Activated gamma-delta T cell treated with anti-CD3 and anti-CD28 coated beads, Interleukin-2, amount 50 U/mL, for 16 hours (primary cell): Measurements from ENCODE around the gene COL9A1.

Source experiments
- DNase-seq: peaks from one replicate; pipeline ENCODE4 v3.0.0-alpha.2; 2020; ENCODE audit warnings: low read depth

Gene COL9A1

DNA sequence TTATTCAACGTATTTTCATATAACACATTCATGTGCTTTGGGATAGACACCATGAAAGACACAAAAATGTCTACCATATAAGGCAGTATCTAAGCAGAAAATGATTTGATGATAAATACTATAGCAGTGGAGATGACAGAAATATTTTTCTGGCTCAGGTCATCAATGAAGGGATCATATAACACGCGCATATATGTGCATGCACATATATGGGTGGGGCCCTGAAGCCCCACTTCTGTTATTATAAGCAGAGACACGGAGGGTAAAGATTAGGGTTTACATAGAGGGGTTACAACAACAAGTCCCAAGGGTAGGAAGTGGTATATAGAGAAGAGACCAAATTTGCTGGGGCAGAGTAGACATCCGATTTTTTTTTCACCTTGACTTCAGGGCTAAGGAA is 16.0 kb downstream of the COL9A1 start:
- DNase-seq = no peak

- DNase-seq = no peak
Measured at GRCh38 chr6:70285201-70285600, 17.7 kb downstream of the COL9A1 start.

DNA sequence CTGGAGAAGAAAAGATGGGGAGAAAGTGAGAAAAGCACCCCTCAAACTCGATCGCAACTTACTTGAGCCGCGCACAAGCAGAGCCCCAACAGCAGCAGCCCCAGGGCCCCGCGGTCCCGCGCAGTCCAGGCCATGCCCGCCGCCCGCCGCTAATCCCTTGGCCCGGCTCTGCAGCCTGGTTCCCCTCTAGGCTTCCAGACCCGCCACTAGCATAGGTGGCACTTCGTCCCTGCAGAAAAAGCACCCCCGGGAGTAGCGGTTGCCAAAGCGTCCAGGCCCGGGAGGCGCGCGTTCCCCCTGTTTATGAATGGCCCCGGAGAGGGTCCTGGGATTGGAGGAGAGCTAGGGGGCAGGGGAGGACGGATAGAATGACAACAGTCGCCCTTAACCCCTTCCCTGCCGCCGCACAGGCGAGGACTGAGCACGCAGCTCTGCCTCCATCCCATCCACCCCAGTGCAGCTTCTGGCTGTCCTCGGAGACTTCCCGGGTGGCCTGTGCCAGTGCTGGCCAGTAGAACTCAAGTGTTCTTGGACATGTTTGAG is 19.9 kb downstream of the COL9A1 start:
- no peak for DNase-seq

GRCh38 chr6:70282312-70282918 is 20.5 kb downstream of the COL9A1 start:
- no peak for DNase-seq

DNA sequence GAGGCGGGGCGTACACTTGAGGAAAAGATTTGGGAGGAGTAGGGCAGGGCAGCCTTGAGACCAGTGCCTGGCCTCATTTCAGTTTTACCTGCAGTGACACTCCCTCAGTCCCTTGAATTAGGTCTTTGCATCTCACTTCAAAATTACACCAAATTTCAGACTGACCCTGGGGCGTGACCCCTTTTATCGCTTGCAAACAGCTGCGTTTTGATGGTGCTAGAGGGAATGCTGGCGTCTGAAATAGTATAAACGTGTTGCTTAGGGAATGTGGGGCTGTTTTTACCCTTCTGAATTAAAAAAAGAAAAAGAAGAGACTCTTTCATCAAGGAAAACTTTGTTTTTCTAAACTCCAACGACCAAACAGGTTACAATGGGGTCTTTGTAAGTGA is 21.0 kb downstream of the COL9A1 start:
- DNase-seq = no peak

- DNase-seq = no peak
Measured at GRCh38 chr6:70280400-70280853, 22.5 kb downstream of the COL9A1 start.

DNA sequence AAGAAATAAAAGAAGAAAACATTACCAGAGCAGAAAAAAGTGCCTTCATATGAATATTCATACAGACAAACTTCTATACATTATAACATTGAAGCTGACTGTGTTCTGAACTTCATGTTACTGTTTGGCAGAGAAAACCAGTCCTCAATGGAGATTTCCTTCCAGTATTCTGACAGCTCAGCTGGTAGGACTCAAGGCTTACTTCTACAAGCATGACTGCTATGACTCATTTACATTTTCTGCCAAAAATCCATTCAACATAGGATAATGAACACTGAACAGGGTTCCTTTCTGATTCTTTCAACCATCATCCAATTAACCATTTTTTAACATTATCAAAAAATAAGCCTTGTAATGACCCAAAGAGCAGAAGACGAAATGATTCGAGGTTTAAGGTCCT is 25.4 kb downstream of the COL9A1 start:
- no peak for DNase-seq

GRCh38 chr6:70274338-70274737 is 28.5 kb downstream of the COL9A1 start:
- no peak for DNase-seq

- no peak for DNase-seq
Measured at GRCh38 chr6:70272071-70272470, 30.8 kb downstream of the COL9A1 start.

DNA sequence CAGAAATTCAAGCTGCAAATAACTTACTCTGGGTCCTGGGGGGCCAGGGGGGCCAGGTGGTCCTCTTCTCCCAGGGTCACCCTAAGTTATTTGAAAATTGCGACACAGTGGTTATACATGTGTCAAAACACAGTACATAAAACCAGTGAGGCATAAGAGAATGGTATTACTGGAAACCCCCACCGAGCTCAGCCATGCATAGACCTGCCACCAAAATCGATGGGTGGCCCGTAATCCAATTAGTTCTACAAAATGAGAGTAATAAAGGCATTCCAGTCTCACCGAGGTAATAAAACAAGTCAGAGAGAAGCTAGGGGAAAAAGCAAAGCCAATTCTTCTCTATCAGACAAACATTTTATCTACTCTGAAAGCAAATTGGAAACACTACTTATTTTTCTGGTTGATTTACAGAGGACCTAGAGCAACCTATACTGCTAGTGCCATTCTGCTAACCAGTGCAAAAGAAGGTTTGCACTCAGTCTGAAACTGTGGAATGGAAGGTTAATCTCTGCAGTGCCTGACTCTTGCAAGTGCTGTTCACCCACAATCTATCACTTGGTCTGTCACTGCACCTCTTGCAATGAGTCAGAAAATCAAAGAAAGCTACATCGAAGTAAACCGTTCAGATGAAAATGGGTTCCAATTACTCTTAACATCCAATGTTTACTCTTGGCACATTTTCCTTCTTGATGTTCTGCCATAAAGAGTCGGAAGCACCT is 32.4 kb downstream of the COL9A1 start:
- DNase-seq = no peak

GRCh38 chr6:70266142-70266541 is 36.7 kb downstream of the COL9A1 start:
- DNase-seq = no peak

DNA sequence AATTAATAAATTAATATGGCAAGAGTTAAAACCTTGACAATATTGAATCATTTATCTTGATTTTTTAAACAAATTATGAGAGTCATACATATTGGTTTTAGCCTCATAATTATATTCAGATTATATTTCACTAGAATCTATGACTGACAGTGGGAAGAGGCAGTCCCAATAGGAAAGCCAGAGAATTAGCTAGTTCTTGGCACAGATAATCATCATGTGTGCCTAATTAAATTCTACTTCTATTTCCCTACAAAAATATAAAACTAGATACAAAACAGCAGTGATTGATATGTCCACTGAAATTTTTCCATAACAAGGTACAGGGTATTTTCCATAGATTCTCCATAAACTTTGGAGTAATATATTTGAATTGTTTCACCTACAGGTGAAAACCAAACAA is 38.6 kb downstream of the COL9A1 start:
- DNase-seq = no peak

DNA sequence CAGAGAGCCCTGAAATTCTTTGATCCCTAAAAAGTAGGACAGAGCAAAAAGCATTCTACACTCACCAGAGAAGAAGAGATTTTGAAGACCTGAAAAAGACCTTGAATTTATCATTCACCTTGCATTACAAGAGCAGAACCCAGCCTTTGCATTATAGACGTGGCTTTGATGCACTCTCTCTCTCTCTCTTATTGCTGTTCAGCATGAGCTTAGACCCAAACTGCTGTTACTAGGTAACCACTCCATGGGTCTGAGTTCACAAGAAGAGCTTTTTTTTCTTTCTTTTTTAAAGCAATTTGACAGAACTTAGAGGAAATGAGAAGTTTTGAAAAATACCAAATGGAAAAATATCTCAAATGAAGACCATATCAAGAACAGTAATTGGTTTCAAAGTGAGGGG is 44.4 kb downstream of the COL9A1 start:
- DNase-seq = no peak

GRCh38 chr6:70257768-70258273 is 45.1 kb downstream of the COL9A1 start:
- DNase-seq = no peak

- no peak for DNase-seq
Measured at GRCh38 chr6:70254784-70255183, 48.1 kb downstream of the COL9A1 start.

DNA sequence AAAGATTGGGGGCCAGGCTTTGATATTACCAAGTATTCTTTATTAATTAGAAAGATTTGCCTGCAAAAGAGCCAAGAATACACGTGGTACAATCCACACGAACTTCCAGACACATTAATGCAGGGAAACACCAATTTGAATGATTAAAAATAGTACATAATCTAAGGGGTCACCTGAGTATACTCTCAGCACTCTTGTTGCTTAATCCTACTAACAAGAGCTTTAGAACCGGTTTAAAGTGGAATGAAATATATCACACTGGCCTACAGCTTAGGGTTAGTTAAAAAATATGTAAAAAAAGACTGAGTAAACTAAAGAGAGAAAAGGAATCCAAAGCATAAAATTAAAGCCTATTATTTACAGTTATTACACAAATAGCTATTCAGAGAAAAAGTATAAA is 49.0 kb downstream of the COL9A1 start:
- no peak for DNase-seq

- no peak for DNase-seq
Measured at GRCh38 chr6:70252604-70253003, 50.3 kb downstream of the COL9A1 start.

DNA sequence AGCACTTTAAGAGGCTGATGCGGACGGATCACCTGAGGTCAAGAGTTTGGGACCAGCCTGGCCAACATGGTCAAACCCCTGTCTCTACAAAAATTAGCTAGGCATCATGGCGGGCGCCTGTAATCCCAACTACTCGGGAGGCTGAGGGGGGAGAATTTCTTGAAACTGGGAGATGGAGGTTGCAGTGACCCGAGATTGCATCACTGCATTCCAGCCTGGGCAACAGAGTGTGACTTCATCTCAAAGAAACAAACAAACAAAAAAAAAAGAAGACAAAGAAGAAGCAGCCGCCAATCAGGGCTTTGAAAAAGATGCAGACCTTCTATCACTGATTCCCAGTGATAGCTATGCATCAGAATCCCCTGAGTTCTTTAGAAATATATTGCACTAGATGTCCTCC is 56.8 kb downstream of the COL9A1 start:
- no peak for DNase-seq

- DNase-seq = no peak
Measured at GRCh38 chr6:70241991-70242420, 60.9 kb downstream of the COL9A1 start.

DNA sequence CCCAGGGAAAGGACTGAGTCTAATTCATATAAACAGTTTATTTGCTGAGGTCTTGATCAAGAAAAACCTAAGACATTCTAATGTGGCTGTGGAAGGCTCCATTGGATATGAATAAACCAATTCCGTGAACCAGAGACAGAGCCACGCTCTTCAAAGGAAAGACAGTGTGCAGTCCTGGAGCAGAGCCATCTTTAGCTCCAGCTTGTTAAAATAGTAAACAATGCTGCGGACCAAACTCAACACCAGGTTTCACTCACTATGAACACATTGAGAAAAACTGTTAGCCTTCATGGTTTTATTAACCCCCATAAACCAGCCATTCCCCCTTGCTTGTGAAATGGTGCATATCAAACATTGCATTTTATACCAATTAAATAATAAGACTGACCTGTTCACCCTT is 61.9 kb downstream of the COL9A1 start:
- no peak for DNase-seq

GRCh38 chr6:70236343-70236742 is 66.5 kb downstream of the COL9A1 start:
- DNase-seq = no peak

DNA sequence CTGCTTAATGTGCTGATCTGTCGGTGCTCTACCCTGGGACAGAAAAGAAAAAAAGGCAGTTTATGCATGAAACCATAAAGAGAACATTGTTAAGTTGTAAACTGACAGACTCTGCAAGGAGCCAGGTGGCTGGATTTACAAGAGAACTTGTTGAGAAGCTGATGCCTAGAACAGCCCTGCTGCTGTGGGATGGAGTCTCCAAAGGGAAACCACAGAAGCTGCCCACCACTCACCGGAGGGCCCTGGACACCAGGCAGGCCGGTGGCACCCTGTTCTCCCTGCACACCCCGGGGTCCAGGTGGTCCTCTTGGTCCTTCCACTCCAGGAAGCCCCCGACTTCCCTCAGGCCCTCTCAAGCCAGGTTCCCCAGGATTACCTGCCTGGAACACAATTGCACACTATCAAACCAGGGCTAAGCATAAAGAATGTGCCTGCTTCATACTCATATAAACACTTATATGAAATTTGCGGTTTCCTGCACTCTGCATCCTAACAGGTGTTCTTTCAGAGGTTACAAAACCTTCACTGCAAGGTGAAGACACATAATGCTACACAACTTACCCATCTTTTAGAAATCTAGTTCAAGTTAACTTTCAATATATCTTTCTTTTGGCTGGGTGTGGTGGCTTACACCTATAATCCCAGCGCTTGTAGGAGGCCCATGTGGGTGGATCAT is 68.2 kb downstream of the COL9A1 start:
- DNase-seq = no peak

- DNase-seq = no peak
Measured at GRCh38 chr6:70231311-70231710, 71.6 kb downstream of the COL9A1 start.
